ENCODE measurements around the gene SERPINB10.

- no peak for TF ChIP-seq ZNF561 (CRISPR knock-in tag; conservative IDR thresholded peaks at IDR 0.05)
- no peak for TF ChIP-seq CEBPB (tag; IDR thresholded peaks at IDR 0.05)
- no peak for TF ChIP-seq CTCF (IDR thresholded peaks at IDR 0.05 in 2 of 3, conservative IDR thresholded peaks at IDR 0.05 in 1 of 3; ENCODE audit: insufficient read depth in 2 of 3, low read depth in 1 of 3, low read length in 3 of 3)
- TF ChIP-seq PYGO2 (tag; IDR thresholded peaks at IDR 0.05), result no peak
Observed at GRCh38 chr18:63947051-63947790, 39.5 kb downstream of the SERPINB10 start.
